SK-N-SH treated with all-trans-retinoic acid at 6 μM for 48 hours (cell line): ENCODE measurements around the gene NECTIN4.

Experiments
- ATAC-seq: fragments of 200-7000 bp; cut with Tn5 transposase; 3 replicates; pipeline ENCODE4 v1.9.1; 2020; ENCODE audit warnings: mild to moderate bottlenecking, moderate library complexity
- ARNTL ChIP-seq: fragments of 450-650 bp; formaldehyde crosslinking; IDR thresholded peaks from 2 replicates; pipeline ENCODE4 v1.5.0; 2020; ENCODE audit warnings: low read depth, mild to moderate bottlenecking, moderate library complexity, borderline replicate concordance
- BACH2 ChIP-seq: fragments of 250-450 bp; sonication (Bioruptor Pico); IDR thresholded peaks from 2 replicates; pipeline ENCODE4 v1.9.0; 2021; ENCODE audit warnings: mild to moderate bottlenecking, borderline replicate concordance
- CREB5 ChIP-seq: fragments of 250-450 bp; sonication (Bioruptor Pico); IDR thresholded peaks from 2 replicates; pipeline ENCODE4 v1.5.1; 2020; ENCODE audit warnings: low read depth, mild to moderate bottlenecking, moderate library complexity
- CSDC2 ChIP-seq: fragments of 250-450 bp; sonication (Bioruptor Pico); IDR thresholded peaks from 2 replicates; pipeline ENCODE4 v1.5.0; 2020; ENCODE audit warnings: mild to moderate bottlenecking, moderate library complexity
- ESRRG ChIP-seq: fragments of 250-450 bp; sonication (Bioruptor Pico); IDR thresholded peaks from 2 replicates; pipeline ENCODE4 v1.6.1; 2021; ENCODE audit warnings: mild to moderate bottlenecking
- GLIS3 ChIP-seq: fragments of 250-450 bp; sonication (Bioruptor Pico); IDR thresholded peaks from 2 replicates; pipeline ENCODE4 v1.5.0; 2020; ENCODE audit warnings: mild to moderate bottlenecking, moderate library complexity
- ISL1 ChIP-seq: fragments of 250-450 bp; sonication (Bioruptor Pico); IDR thresholded peaks from 2 replicates; pipeline ENCODE4 v2.1.2; 2022; ENCODE audit warnings: mild to moderate bottlenecking, moderate library complexity
- OSR1 ChIP-seq: fragments of 250-450 bp; sonication (Bioruptor Pico); IDR thresholded peaks from 2 replicates; pipeline ENCODE4 v1.8.0; 2022; ENCODE audit warnings: moderate library complexity, mild to moderate bottlenecking, inconsistent platforms
- PATZ1 ChIP-seq: fragments of 250-450 bp; sonication (Bioruptor Pico); IDR thresholded peaks from 2 replicates; pipeline ENCODE4 v1.8.0; 2020; ENCODE audit warnings: mild to moderate bottlenecking, moderate library complexity, borderline replicate concordance
- PPARA ChIP-seq: fragments of 250-450 bp; sonication (Bioruptor Pico); IDR thresholded peaks from 2 replicates; pipeline ENCODE4 v1.5.0; 2020; ENCODE audit warnings: mild to moderate bottlenecking, borderline replicate concordance
- RARB ChIP-seq: fragments of 250-450 bp; sonication (Bioruptor Pico); IDR thresholded peaks from 2 replicates; pipeline ENCODE4 v1.8.0; 2021; ENCODE audit warnings: mild to moderate bottlenecking, moderate library complexity
- SNAI2 ChIP-seq: fragments of 250-450 bp; sonication (Bioruptor Pico); IDR thresholded peaks from 2 replicates; pipeline ENCODE4 v1.5.0; 2020; ENCODE audit warnings: mild to moderate bottlenecking, moderate library complexity
- TCF4 ChIP-seq: fragments of 250-450 bp; sonication (Bioruptor Pico); IDR thresholded peaks from 2 replicates; pipeline ENCODE4 v1.8.0; 2021; ENCODE audit warnings: mild to moderate bottlenecking, moderate library complexity, borderline replicate concordance
- TOX ChIP-seq: fragments of 250-450 bp; sonication (Bioruptor Pico); IDR thresholded peaks from 2 replicates; pipeline ENCODE4 v1.8.0; 2021; ENCODE audit warnings: mild to moderate bottlenecking, moderate library complexity, borderline replicate concordance
- TSHZ2 ChIP-seq: fragments of 250-450 bp; sonication (Bioruptor Pico); IDR thresholded peaks from 2 replicates; pipeline ENCODE4 v1.5.0; 2020; ENCODE audit warnings: mild to moderate bottlenecking, moderate library complexity
- ZC3H10 ChIP-seq: fragments of 250-450 bp; sonication (Bioruptor Pico); IDR thresholded peaks from 2 replicates; pipeline ENCODE4 v1.5.1; 2021; ENCODE audit warnings: mild to moderate bottlenecking, moderate library complexity
- ZFP3 ChIP-seq: fragments of 250-450 bp; sonication (Bioruptor Pico); IDR thresholded peaks from 2 replicates; pipeline ENCODE4 v1.5.0; 2020; ENCODE audit warnings: mild to moderate bottlenecking, moderate library complexity
- ZFP30 ChIP-seq: fragments of 450-650 bp; formaldehyde crosslinking; IDR thresholded peaks from 2 replicates; pipeline ENCODE4 v1.5.0; 2022; ENCODE audit warnings: mild to moderate bottlenecking, moderate library complexity
- ZNF565 ChIP-seq: fragments of 450-650 bp; formaldehyde crosslinking; conservative IDR thresholded peaks from 2 replicates; pipeline ENCODE4 v1.5.0; 2020; ENCODE audit warnings: low read depth, mild to moderate bottlenecking, moderate library complexity
- ZNF70 ChIP-seq: fragments of 450-650 bp; formaldehyde crosslinking; IDR thresholded peaks from 2 replicates; pipeline ENCODE4 v1.5.0; 2020; ENCODE audit warnings: mild to moderate bottlenecking, moderate library complexity
- TF ChIP-seq, protein P1 (sequence below): fragments of 250-450 bp; sonication (Bioruptor Pico); IDR thresholded peaks from 2 replicates; pipeline ENCODE4 v1.5.1; 2021; ENCODE audit warnings: mild to moderate bottlenecking, moderate library complexity

NECTIN4 gene

DNA sequence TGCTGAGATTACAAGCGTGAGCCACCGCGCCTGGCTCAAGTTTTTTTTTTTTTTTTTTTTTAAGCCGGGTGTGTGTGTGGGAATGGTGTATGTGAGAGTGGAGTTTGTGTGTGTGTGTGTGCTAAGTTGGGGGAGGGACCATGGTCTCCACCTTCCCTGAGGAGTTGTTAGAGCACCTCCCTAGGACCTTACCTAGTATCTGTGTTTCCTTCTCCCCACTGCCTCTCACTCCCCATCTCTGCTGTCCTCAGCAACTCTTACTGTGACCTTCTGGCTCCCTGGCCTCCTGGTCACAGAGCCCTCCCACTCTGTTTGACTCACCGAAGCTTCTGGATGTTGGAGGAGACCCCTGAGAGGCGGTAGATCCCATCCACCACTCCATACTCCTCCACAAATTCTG lies 30.1 kb downstream of the NECTIN4 start (continued):
- TF ChIP-seq ARNTL (CRISPR knock-in tag), result no peak
- TF ChIP-seq SNAI2 (CRISPR knock-in tag), result no peak
- no peak for TF ChIP-seq ZNF70
- no peak for TF ChIP-seq ZC3H10 (CRISPR knock-in tag)
- no peak for TF ChIP-seq ZFP3 (CRISPR knock-in tag)
- TF ChIP-seq CREB5 (CRISPR knock-in tag), result no peak
- TF ChIP-seq CSDC2 (CRISPR knock-in tag), result no peak
- no peak for TF ChIP-seq OSR1 (CRISPR knock-in tag)
- no peak for TF ChIP-seq BACH2 (CRISPR knock-in tag)

DNA sequence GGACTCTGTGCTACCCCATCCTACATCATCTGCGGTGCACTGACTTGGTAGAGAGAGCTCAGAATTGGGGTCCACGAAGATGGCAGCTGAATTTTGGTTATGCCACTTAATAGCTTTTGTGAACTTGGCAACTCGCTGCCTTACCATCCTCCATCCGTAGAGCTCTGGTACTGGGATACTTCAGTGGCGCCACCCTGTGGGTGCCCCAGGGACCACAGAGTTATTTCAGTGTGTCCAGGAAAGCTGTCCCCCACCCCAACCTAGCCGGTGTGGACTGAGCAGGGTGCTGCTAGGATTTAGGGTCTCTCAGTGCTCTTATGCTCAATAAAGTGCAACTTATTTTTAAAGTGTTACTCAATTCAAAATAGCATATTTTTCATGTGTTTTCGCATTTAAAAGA lies 34.6 kb downstream of the NECTIN4 start:
- no peak for TF ChIP-seq CREB5 (CRISPR knock-in tag)
- no peak for TF ChIP-seq RARB (CRISPR knock-in tag)
- no peak for TF ChIP-seq SNAI2 (CRISPR knock-in tag)
- TF ChIP-seq PPARA (CRISPR knock-in tag), result no peak
- no peak for TF ChIP-seq ISL1 (CRISPR knock-in tag)
- no peak for TF ChIP-seq ZNF565 (CRISPR knock-in tag)
- no peak for ATAC-seq

- TF ChIP-seq BACH2 (CRISPR knock-in tag) (no peak), PPARA (CRISPR knock-in tag) (no peak), ESRRG (no peak), ZFP30 (CRISPR knock-in tag) (no peak), ZNF70 (no peak), PATZ1 (CRISPR knock-in tag) (no peak), GLIS3 (no peak), ISL1 (CRISPR knock-in tag) (no peak), ZC3H10 (CRISPR knock-in tag) (no peak), TOX (CRISPR knock-in tag) (no peak), TSHZ2 (CRISPR knock-in tag) (no peak), ZNF565 (CRISPR knock-in tag) (no peak), SNAI2 (CRISPR knock-in tag) (no peak), RARB (CRISPR knock-in tag) (no peak), OSR1 (CRISPR knock-in tag) (no peak)
- TF ChIP-seq, protein P1, sequence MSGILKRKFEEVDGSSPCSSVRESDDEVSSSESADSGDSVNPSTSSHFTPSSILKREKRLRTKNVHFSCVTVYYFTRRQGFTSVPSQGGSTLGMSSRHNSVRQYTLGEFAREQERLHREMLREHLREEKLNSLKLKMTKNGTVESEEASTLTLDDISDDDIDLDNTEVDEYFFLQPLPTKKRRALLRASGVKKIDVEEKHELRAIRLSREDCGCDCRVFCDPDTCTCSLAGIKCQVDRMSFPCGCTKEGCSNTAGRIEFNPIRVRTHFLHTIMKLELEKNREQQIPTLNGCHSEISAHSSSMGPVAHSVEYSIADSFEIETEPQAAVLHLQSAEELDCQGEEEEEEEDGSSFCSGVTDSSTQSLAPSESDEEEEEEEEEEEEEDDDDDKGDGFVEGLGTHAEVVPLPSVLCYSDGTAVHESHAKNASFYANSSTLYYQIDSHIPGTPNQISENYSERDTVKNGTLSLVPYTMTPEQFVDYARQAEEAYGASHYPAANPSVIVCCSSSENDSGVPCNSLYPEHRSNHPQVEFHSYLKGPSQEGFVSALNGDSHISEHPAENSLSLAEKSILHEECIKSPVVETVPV (CRISPR knock-in tag), result no peak
- ATAC-seq, result no peak
These were observed 35.1 kb downstream of the NECTIN4 start for GRCh38 chr1:161054232-161054631.

DNA sequence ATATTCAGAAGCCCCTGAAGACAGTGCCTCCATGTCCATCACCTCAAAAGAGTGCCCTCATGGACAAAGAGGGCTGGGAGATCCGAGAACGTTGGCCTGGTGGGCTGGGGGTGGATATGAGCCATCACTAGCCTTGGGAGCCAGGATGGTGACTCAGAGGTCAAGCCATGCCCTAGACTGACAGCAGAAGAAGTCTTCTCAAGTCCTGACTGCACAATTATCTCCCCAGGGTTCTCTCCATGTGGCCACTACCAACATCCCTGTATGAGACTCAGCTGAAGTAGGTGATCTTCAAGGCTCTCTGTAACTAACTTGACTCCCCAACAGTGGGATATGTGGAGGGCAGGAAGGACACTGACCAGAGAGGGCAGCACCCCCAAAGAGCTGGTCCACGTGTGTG lies 36.5 kb downstream of the NECTIN4 start:
- TF ChIP-seq ESRRG, result no peak
- TF ChIP-seq PATZ1 (CRISPR knock-in tag), result no peak
- TF ChIP-seq ZFP30 (CRISPR knock-in tag), result no peak
- no peak for TF ChIP-seq SNAI2 (CRISPR knock-in tag)
- no peak for TF ChIP-seq PPARA (CRISPR knock-in tag)
- no peak for TF ChIP-seq ZC3H10 (CRISPR knock-in tag)
- TF ChIP-seq TCF4 (CRISPR knock-in tag), result no peak
- TF ChIP-seq TSHZ2 (CRISPR knock-in tag), result no peak
- no peak for TF ChIP-seq ZNF70
- no peak for ATAC-seq
